WTC11 (cell line): ENCODE data around the gene HDDC3. TPM values are rescaled to one million over a fixed set of nuclear protein-coding genes. Genes with fewer than 3 reads are reported as not detected.

Experiments used
- ATAC-seq: fragments of 200-7000 bp; cut with Tn5 transposase; 2 replicates; pipeline ENCODE4 v1.10.0; 2021; ENCODE audit warnings: mild to moderate bottlenecking, moderate library complexity
- CTCF ChIA-PET: fragments of 300-600 bp; sonication (Branson Sonifier 250); formaldehyde crosslinking; loops from one replicate; lab custom pipeline; 2021; ENCODE audit warnings: antibody characterized with exemption; lab: Charles Lee
- POLR2A ChIA-PET: fragments of 350-600 bp; sonication (Branson Sonifier 250); formaldehyde crosslinking; loops from one replicate; lab custom pipeline; 2021; ENCODE audit warnings: antibody characterized with exemption; lab: Charles Lee
- DNase-seq: peaks from one replicate; pipeline ENCODE4 v3.0.0; 2021; ENCODE audit warnings: low spot score
- H3K27ac Mint-ChIP-seq: 2 replicates; pipeline ENCODE4 v1.8.0; 2021; ENCODE audit warnings: mixed read lengths
- H3K27me3 Mint-ChIP-seq: 2 replicates; pipeline ENCODE4 v1.8.0; 2021; ENCODE audit warnings: low read depth, mild to moderate bottlenecking, moderate library complexity, mixed read lengths
- H3K36me3 Mint-ChIP-seq: 2 replicates; pipeline ENCODE4 v1.8.0; 2021; ENCODE audit warnings: mixed read lengths
- H3K4me1 Mint-ChIP-seq: 2 replicates; pipeline ENCODE4 v1.8.0; 2022; ENCODE audit warnings: mixed read lengths
- H3K4me3 Mint-ChIP-seq: 2 replicates; pipeline ENCODE4 v1.8.0; 2021; ENCODE audit warnings: mild to moderate bottlenecking, moderate library complexity, mixed read lengths
- H3K9me3 Mint-ChIP-seq: 2 replicates; pipeline ENCODE4 v1.8.0; 2021; ENCODE audit warnings: mixed read lengths
- ARID4B ChIP-seq: sonication (generic); formaldehyde crosslinking; IDR thresholded peaks from 2 replicates; pipeline ENCODE4 v1.8.0; 2023; ENCODE audit warnings: missing genetic modification reagents, mild to moderate bottlenecking, borderline replicate concordance
- CBFB ChIP-seq: sonication (generic); formaldehyde crosslinking; IDR thresholded peaks from 2 replicates; pipeline ENCODE4 v1.8.1; 2022; ENCODE audit warnings: mild to moderate bottlenecking, low read depth, missing genetic modification reagents
- CREB1 ChIP-seq: sonication (generic); formaldehyde crosslinking; IDR thresholded peaks from 2 replicates; pipeline ENCODE4 v1.8.0; 2023; ENCODE audit warnings: mild to moderate bottlenecking, missing genetic modification reagents
- FOXP1 ChIP-seq: sonication (generic); formaldehyde crosslinking; IDR thresholded peaks from 2 replicates; pipeline ENCODE4 v1.8.0; 2022; ENCODE audit warnings: missing genetic modification reagents, mild to moderate bottlenecking, moderate library complexity, borderline replicate concordance
- GRHL2 ChIP-seq: fragments of 250-450 bp; sonication (Bioruptor Pico); IDR thresholded peaks from 2 replicates; pipeline ENCODE4 v1.8.0; 2022; ENCODE audit warnings: mild to moderate bottlenecking, moderate library complexity; ENCODE audit not compliant: insufficient replicate concordance, severe bottlenecking
- NFE2L1 ChIP-seq: sonication (generic); formaldehyde crosslinking; IDR thresholded peaks from 2 replicates; pipeline ENCODE4 v1.8.1; 2023; ENCODE audit warnings: missing genetic modification reagents
- PRDM15 ChIP-seq: sonication (generic); formaldehyde crosslinking; IDR thresholded peaks from 2 replicates; pipeline ENCODE4 v1.8.0; 2022; ENCODE audit warnings: missing genetic modification reagents
- TCF7 ChIP-seq: sonication (generic); formaldehyde crosslinking; IDR thresholded peaks from 2 replicates; pipeline ENCODE4 v1.8.0; 2022; ENCODE audit warnings: mild to moderate bottlenecking, low read depth, missing genetic modification reagents, moderate library complexity
- ZNF281 ChIP-seq: sonication (generic); formaldehyde crosslinking; IDR thresholded peaks from 2 replicates; pipeline ENCODE4 v1.8.0; 2023; ENCODE audit warnings: mild to moderate bottlenecking, missing genetic modification reagents
- total RNA-seq: library from RNA; stranded (reverse); gene quantifications from 3 replicates; pipeline ENCODE4 v1.2.3, GENCODE V29; 2021
- TF ChIP-seq, protein P1 (sequence below): fragments of 250-450 bp; sonication (Bioruptor Pico); IDR thresholded peaks from 2 replicates; pipeline ENCODE4 v1.9.0; 2021; ENCODE audit warnings: moderate library complexity, mild to moderate bottlenecking, inconsistent platforms, borderline replicate concordance
- TF ChIP-seq, protein P2 (sequence below): fragments of 250-450 bp; sonication (Bioruptor Pico); IDR thresholded peaks from 2 replicates; pipeline ENCODE4 v1.8.0; 2021; ENCODE audit warnings: mild to moderate bottlenecking
- TF ChIP-seq, protein P3 (sequence below): sonication (generic); formaldehyde crosslinking; IDR thresholded peaks from 2 replicates; pipeline ENCODE4 v1.8.0; 2022; ENCODE audit warnings: mild to moderate bottlenecking, missing genetic modification reagents

HDDC3 gene
- total RNA-seq, 1 experiment from 2014 or later = 16.4 TPM

DNA sequence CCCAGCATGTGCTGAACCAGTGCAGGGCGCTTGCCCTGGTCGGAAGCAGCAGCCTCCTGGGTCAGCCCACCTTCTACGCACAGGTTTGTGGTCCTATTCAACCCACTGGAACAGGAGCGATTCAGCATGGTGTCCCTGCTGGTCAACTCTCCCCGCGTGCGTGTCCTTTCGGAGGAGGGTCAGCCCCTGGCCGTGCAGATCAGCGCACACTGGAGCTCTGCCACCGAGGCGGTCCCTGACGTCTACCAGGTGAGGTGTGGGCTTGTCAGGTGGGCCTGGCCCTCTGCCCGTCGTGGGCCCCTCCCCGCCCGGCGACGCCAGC, 21.1 kb downstream of the HDDC3 start:
- TF ChIP-seq, protein P1, sequence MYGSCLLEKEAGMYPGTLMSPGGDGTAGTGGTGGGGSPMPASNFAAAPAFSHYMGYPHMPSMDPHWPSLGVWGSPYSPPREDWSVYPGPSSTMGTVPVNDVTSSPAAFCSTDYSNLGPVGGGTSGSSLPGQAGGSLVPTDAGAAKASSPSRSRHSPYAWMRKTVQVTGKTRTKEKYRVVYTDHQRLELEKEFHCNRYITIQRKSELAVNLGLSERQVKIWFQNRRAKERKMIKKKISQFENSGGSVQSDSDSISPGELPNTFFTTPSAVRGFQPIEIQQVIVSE (CRISPR knock-in tag) = no peak
- no peak for TF ChIP-seq ARID4B (CRISPR knock-in tag)
- no peak for TF ChIP-seq TCF7 (CRISPR knock-in tag)
- TF ChIP-seq, protein P2, sequence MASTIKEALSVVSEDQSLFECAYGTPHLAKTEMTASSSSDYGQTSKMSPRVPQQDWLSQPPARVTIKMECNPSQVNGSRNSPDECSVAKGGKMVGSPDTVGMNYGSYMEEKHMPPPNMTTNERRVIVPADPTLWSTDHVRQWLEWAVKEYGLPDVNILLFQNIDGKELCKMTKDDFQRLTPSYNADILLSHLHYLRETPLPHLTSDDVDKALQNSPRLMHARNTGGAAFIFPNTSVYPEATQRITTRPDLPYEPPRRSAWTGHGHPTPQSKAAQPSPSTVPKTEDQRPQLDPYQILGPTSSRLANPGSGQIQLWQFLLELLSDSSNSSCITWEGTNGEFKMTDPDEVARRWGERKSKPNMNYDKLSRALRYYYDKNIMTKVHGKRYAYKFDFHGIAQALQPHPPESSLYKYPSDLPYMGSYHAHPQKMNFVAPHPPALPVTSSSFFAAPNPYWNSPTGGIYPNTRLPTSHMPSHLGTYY = no peak
- TF ChIP-seq PRDM15 (CRISPR knock-in tag) = no peak
- no peak for TF ChIP-seq NFE2L1
- TF ChIP-seq GRHL2 (CRISPR knock-in tag) = no peak
- no peak for TF ChIP-seq FOXP1 (CRISPR knock-in tag)
- TF ChIP-seq ZNF281 (CRISPR knock-in tag) = no peak
- no peak for TF ChIP-seq CBFB
- TF ChIP-seq, protein P3, sequence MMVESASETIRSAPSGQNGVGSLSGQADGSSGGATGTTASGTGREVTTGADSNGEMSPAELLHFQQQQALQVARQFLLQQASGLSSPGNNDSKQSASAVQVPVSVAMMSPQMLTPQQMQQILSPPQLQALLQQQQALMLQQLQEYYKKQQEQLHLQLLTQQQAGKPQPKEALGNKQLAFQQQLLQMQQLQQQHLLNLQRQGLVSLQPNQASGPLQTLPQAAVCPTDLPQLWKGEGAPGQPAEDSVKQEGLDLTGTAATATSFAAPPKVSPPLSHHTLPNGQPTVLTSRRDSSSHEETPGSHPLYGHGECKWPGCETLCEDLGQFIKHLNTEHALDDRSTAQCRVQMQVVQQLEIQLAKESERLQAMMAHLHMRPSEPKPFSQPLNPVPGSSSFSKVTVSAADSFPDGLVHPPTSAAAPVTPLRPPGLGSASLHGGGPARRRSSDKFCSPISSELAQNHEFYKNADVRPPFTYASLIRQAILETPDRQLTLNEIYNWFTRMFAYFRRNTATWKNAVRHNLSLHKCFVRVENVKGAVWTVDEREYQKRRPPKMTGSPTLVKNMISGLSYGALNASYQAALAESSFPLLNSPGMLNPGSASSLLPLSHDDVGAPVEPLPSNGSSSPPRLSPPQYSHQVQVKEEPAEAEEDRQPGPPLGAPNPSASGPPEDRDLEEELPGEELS = no peak
- no peak for TF ChIP-seq CREB1 (CRISPR knock-in tag)
- no peak overlapping the region for H3K4me3 Mint-ChIP-seq
- H3K27me3 Mint-ChIP-seq = no peaks in the 10 kb centered on the region
- no peaks in the 10 kb centered on the region; the same call in 1 of the 2 replicates for H3K36me3 Mint-ChIP-seq
- no peaks in the 10 kb centered on the region for H3K4me1 Mint-ChIP-seq
- H3K27ac Mint-ChIP-seq = no peak overlapping the region
- POLR2A ChIA-PET = no interaction called here
- ATAC-seq (no peak), DNase-seq (no peak)
- no peaks in the 10 kb centered on the region for H3K9me3 Mint-ChIP-seq
- CTCF ChIA-PET = interaction anchor here (1.7 kb wide), 1 partner anchor 21 kb away, joined by 7 read pairs; the partner anchor contains the start of gene HDDC3
